Measurements from ENCODE around the gene AP4S1. TPM values are rescaled to one million over a fixed set of nuclear protein-coding genes. Genes with fewer than 3 reads are reported as not detected.
"Not testable (repeated sequence)": the region's sequence is repeated elsewhere in the genome, so short reads cannot be mapped to it uniquely, and the experiment has no call there.

AP4S1 gene, protein sequence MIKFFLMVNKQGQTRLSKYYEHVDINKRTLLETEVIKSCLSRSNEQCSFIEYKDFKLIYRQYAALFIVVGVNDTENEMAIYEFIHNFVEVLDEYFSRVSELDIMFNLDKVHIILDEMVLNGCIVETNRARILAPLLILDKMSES
- total RNA-seq, result 8.1 TPM
- long read RNA-seq, result 0 reads

- Histone ChIP-seq H3K27ac (replicated peaks) (peak within 1 kb of the TSS; percentile 99), H3K4me1 (peaks cover 67% of the 10 kb centered on the region), H3K27me3 (ENCODE audit: low read depth) (no peaks in the 10 kb centered on the region), H3K9me3 (replicated peaks) (no peaks in the 10 kb centered on the region), H3K4me3 (peak within 1 kb of the TSS; percentile 98), H3K36me3 (peaks cover 3% of the 10 kb centered on the region)
- peak; percentile 41 for DNase-seq
- intact Hi-C loops (cut with micrococcal nuclease), result no loop called here
- TF ChIP-seq, protein P1, sequence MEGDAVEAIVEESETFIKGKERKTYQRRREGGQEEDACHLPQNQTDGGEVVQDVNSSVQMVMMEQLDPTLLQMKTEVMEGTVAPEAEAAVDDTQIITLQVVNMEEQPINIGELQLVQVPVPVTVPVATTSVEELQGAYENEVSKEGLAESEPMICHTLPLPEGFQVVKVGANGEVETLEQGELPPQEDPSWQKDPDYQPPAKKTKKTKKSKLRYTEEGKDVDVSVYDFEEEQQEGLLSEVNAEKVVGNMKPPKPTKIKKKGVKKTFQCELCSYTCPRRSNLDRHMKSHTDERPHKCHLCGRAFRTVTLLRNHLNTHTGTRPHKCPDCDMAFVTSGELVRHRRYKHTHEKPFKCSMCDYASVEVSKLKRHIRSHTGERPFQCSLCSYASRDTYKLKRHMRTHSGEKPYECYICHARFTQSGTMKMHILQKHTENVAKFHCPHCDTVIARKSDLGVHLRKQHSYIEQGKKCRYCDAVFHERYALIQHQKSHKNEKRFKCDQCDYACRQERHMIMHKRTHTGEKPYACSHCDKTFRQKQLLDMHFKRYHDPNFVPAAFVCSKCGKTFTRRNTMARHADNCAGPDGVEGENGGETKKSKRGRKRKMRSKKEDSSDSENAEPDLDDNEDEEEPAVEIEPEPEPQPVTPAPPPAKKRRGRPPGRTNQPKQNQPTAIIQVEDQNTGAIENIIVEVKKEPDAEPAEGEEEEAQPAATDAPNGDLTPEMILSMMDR (IDR thresholded peaks at IDR 0.05; ENCODE audit: borderline replicate concordance), result no peak
Observed at GRCh38 chr14:31025367-31026076, at the start of gene AP4S1. TSS of gene AP4S1 (plus strand) at chr14:31025649. CDS start at chr14:31066197, 40,548 bp downstream.

DNA sequence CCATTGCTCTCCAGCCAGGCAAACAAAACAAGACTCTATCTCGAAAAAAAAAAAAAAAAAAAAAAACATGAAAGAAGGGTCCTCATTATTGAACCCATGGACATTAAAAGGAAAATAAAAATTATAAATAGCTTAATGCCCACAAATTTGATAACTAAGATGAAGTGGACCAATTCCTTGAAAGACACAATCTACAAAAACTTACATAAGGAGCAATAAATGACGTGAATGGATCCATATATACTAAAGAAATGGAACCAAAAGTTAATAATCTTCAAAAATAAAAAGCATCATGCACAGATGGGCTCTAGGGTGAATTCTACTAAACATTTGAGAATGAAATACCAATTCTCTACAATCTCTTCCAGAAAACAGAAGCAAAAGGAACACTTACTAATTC is 47.7 kb upstream of the AP4S1 start:
- peaks cover 47% of the 10 kb centered on the region for H3K4me1 ChIP-seq
- H3K4me3 ChIP-seq, result no peak overlapping the region
- intact Hi-C loops (cut with micrococcal nuclease), result no loop called here
- no peaks in the 10 kb centered on the region for H3K9me3 ChIP-seq (replicated peaks)
- DNase-seq, result no peak
- H3K27me3 ChIP-seq (ENCODE audit: low read depth), result no peaks in the 10 kb centered on the region
- H3K27ac ChIP-seq (replicated peaks), result no peak overlapping the region
- no peaks in the 10 kb centered on the region for H3K36me3 ChIP-seq
- TF ChIP-seq, protein P1 (IDR thresholded peaks at IDR 0.05; ENCODE audit: borderline replicate concordance), result no peak

- H3K4me3 ChIP-seq; H3K36me3 ChIP-seq; H3K27me3 ChIP-seq (ENCODE audit: low read depth); H3K9me3 ChIP-seq (replicated peaks); DNase-seq; H3K27ac ChIP-seq (replicated peaks): not testable (repeated sequence)
- intact Hi-C loops (cut with micrococcal nuclease), result loop anchor here (5.0 kb wide), 1 partner anchor 102 kb away; no protein-coding TSS in a partner anchor
- TF ChIP-seq, protein P1 (IDR thresholded peaks at IDR 0.05; ENCODE audit: borderline replicate concordance), result peak; percentile 75
- H3K4me1 ChIP-seq, result peaks cover 26% of the 10 kb centered on the region
Observed at GRCh38 chr14:30980106-30980704, 45.2 kb upstream of the AP4S1 start.

GRCh38 chr14:30980980-30981379 is 44.5 kb upstream of the AP4S1 start:
- intact Hi-C loops (cut with micrococcal nuclease), result loop anchor here (5.0 kb wide), 1 partner anchor 101 kb away; no protein-coding TSS in a partner anchor
- no peaks in the 10 kb centered on the region for H3K27me3 ChIP-seq (ENCODE audit: low read depth)
- H3K4me1 ChIP-seq, result peaks cover 21% of the 10 kb centered on the region
- H3K9me3 ChIP-seq (replicated peaks), result no peaks in the 10 kb centered on the region
- TF ChIP-seq, protein P1 (IDR thresholded peaks at IDR 0.05; ENCODE audit: borderline replicate concordance), result no peak
- no peaks in the 10 kb centered on the region for H3K36me3 ChIP-seq
- H3K27ac ChIP-seq (replicated peaks), result no peak overlapping the region
- no peak for DNase-seq
- no peak overlapping the region for H3K4me3 ChIP-seq

GRCh38 chr14:30982533-30982932 is 42.9 kb upstream of the AP4S1 start:
- intact Hi-C loops (cut with micrococcal nuclease), result loop anchor here (5.0 kb wide), 1 partner anchor 100 kb away; no protein-coding TSS in a partner anchor
- peaks cover 17% of the 10 kb centered on the region for H3K4me1 ChIP-seq
- H3K4me3 ChIP-seq, result no peak overlapping the region
- H3K27me3 ChIP-seq (ENCODE audit: low read depth), result no peaks in the 10 kb centered on the region
- H3K9me3 ChIP-seq (replicated peaks), result no peaks in the 10 kb centered on the region
- no peak overlapping the region for H3K27ac ChIP-seq (replicated peaks)
- H3K36me3 ChIP-seq, result no peaks in the 10 kb centered on the region
- TF ChIP-seq, protein P1 (IDR thresholded peaks at IDR 0.05; ENCODE audit: borderline replicate concordance), result no peak
- no peak for DNase-seq

Data from left ventricle myocardium inferior (tissue), 1 donor.